Subcutaneous adipose tissue (tissue), 4 donors: ENCODE measurements around the gene FMNL1. TPM values are rescaled to one million over a fixed set of nuclear protein-coding genes. Genes with fewer than 3 reads are reported as not detected.

ENCODE experiments used
- CTCF ChIP-seq: fragments of 450-650 bp; IDR thresholded peaks from one replicate; pipeline ENCODE4 v1.5.1; 2016; ENCODE audit warnings: low read depth, mild to moderate bottlenecking, control low read depth, antibody characterized with exemption, moderate library complexity
- total RNA-seq, 4 donors: library from RNA; depleted of rRNA; stranded (reverse); fragments of >200 nt; gene quantifications; one replicate each; pipeline ENCODE4 v1.1.0, GENCODE V29; 2016

The FMNL1 gene
- total RNA-seq, 4 donors from 2014 or later: 14.3 to 39.9 (median 28.9) TPM

- no peak for TF ChIP-seq CTCF
Observed at GRCh38 chr17:45234641-45235415, 13.1 kb downstream of the FMNL1 start.

GRCh38 chr17:45235416-45236281 is 14.0 kb downstream of the FMNL1 start:
- no peak for TF ChIP-seq CTCF

GRCh38 chr17:45236282-45236606 is 14.6 kb downstream of the FMNL1 start:
- TF ChIP-seq CTCF: no peak

- TF ChIP-seq CTCF: no peak
Observed at GRCh38 chr17:45237686-45238085, 16.0 kb downstream of the FMNL1 start.

- no peak for TF ChIP-seq CTCF
Observed at GRCh38 chr17:45238155-45238774, 16.6 kb downstream of the FMNL1 start.

- no peak for TF ChIP-seq CTCF
Observed at GRCh38 chr17:45240905-45241327, 19.2 kb downstream of the FMNL1 start.
